Ishikawa (cell line): ENCODE results near the gene CPAMD8.

Experiments used
- EP300 ChIP-seq: IDR thresholded peaks from 2 replicates; pipeline ENCODE4 v1.6.1; 2012; ENCODE audit warnings: borderline replicate concordance
- RAD21 ChIP-seq: IDR thresholded peaks from 2 replicates; pipeline ENCODE4 v1.6.1; 2012; ENCODE audit warnings: low read depth
- TAF1 ChIP-seq: IDR thresholded peaks from 2 replicates; pipeline ENCODE4 v1.6.1; 2012; ENCODE audit warnings: low read depth, mild to moderate bottlenecking
- ZBTB7A ChIP-seq: IDR thresholded peaks from 2 replicates; pipeline ENCODE4 v1.6.1; 2012; ENCODE audit warnings: low read depth
- TF ChIP-seq, protein P1 (sequence below): IDR thresholded peaks from 2 replicates; pipeline ENCODE4 v1.6.1; 2012

DNA sequence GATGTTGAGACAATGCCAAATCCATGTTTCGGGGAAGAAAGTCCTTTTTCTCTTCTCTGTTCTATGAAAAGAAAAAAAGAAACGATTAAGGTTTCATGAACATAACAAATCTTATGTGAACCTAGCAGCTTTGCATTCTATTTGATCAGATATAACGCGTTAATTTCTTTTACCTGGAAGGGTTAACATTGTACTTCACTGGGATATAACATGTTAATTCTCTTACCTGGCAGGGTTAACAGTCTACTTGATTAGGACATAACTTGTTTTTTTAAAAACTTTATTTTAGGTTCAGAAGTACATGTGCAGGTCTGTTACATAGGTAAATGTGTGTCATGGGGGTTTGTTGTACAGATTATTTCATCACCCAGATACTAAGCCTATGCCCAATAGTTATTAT is 68.8 kb downstream of the CPAMD8 start:
- TF ChIP-seq RAD21 (no peak), EP300 (no peak), ZBTB7A (no peak), TAF1 (no peak)
- TF ChIP-seq, protein P1, sequence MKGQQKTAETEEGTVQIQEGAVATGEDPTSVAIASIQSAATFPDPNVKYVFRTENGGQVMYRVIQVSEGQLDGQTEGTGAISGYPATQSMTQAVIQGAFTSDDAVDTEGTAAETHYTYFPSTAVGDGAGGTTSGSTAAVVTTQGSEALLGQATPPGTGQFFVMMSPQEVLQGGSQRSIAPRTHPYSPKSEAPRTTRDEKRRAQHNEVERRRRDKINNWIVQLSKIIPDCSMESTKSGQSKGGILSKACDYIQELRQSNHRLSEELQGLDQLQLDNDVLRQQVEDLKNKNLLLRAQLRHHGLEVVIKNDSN = no peak
